ENCODE results near the gene UQCR11. TPM values are rescaled to one million over a fixed set of nuclear protein-coding genes. Genes with fewer than 3 reads are reported as not detected.
"Not testable (repeated sequence)": the region's sequence is repeated elsewhere in the genome, so short reads cannot be mapped to it uniquely, and the experiment has no call there.

Gene UQCR11
- total RNA-seq, 1 donor from 2014 or later = 195 TPM

- H3K9me3 Mint-ChIP-seq = no peaks in the 10 kb centered on the region
- intact Hi-C loops (cut with micrococcal nuclease) = no loop called here
- no peaks in the 10 kb centered on the region for H3K27me3 Mint-ChIP-seq
- DNase-seq = no peak
- H3K4me1 Mint-ChIP-seq = peaks cover 15% of the 10 kb centered on the region
- no peak overlapping the region for H3K27ac Mint-ChIP-seq
- peaks cover 29% of the 10 kb centered on the region for H3K36me3 Mint-ChIP-seq (ENCODE audit: low read depth)
- no peak overlapping the region for H3K4me3 Mint-ChIP-seq
Observed at GRCh38 chr19:1646659-1647453, 41.6 kb upstream of the UQCR11 start.

DNA sequence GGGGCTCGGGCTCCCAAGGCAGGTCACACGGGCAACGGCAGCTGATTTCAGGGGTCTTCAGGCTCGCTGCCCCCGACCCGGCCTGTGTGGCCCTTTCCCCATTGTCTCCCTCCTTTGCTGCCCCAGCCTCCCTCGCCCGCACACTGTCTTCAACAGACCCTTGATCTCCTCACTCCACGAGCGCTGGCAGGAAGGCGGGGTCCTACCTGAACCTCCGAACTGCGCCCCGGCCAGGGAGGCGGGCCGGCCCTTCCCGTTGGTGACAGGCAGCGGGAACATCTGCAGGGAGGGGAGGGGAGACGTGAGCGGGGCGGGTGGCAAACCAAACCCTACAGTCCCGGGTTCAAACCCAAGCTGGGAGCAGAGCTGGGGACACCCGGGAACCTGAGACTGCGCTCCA, 40.9 kb upstream of the UQCR11 start:
- Mint-ChIP-seq H3K27ac (no peak overlapping the region), H3K9me3 (no peaks in the 10 kb centered on the region), H3K27me3 (no peaks in the 10 kb centered on the region), H3K4me3 (no peak overlapping the region), H3K36me3 (ENCODE audit: low read depth) (peaks cover 28% of the 10 kb centered on the region), H3K4me1 (peaks cover 12% of the 10 kb centered on the region)
- intact Hi-C loops (cut with micrococcal nuclease) = no loop called here
- no peak for DNase-seq

DNA sequence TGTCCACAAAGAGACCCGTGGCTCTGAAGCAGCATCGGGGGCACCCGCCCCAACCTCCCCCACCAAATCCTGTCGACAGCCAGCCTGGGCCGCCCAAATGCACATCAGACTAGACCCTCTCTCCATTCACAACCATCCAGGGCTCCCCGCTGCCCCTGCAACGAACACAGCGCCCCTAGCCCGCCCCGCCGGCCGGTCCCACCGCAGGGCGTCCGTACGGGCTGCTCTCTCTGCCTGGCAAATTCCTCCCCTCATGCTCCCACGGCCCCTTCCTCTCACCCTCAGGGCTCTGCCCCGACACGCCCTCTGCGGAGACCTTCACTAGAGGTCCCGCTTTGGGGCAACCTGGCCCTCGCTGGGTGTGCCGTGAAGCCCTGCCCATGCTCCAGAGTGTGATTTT, 40.0 kb upstream of the UQCR11 start:
- Mint-ChIP-seq H3K27ac (no peak overlapping the region), H3K4me3 (no peak overlapping the region), H3K4me1 (peaks cover 6% of the 10 kb centered on the region), H3K27me3 (no peaks in the 10 kb centered on the region), H3K36me3 (ENCODE audit: low read depth) (peaks cover 24% of the 10 kb centered on the region), H3K9me3 (no peaks in the 10 kb centered on the region)
- intact Hi-C loops (cut with micrococcal nuclease) = no loop called here
- DNase-seq = no peak

GRCh38 chr19:1644070-1644469, 38.8 kb upstream of the UQCR11 start:
- H3K4me3 Mint-ChIP-seq = no peak overlapping the region
- peaks cover 3% of the 10 kb centered on the region for H3K4me1 Mint-ChIP-seq
- no peak for DNase-seq
- intact Hi-C loops (cut with micrococcal nuclease) = no loop called here
- H3K27me3 Mint-ChIP-seq = no peaks in the 10 kb centered on the region
- peaks cover 23% of the 10 kb centered on the region for H3K36me3 Mint-ChIP-seq (ENCODE audit: low read depth)
- H3K27ac Mint-ChIP-seq = no peak overlapping the region
- H3K9me3 Mint-ChIP-seq = no peaks in the 10 kb centered on the region

DNA sequence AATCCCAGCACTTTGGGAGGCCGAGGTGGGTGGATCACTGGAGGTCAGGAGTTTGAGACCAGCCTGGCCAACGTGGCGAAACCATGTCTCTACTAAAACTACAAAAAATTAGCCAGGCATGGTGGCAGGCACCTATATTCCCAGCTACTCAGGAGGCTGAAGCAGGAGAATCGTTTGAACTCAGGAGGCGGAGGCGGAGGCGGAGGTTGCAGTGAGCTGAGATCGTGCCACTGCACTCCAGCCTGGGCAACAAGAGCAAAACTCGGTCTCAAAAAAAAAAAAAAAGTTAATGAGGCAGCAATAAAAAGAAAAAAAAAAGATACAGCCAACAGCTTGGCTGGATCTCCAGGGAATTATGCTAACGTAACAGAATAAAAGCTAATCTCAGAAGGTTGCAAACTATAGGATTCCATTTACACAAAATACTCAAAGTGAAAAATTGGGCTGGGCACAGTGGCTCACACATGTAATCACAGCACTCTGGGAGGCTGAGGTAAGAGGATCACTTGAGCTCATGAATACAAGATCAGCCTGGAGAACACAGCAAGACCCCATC, 35.7 kb upstream of the UQCR11 start:
- H3K4me1 Mint-ChIP-seq; H3K4me3 Mint-ChIP-seq; H3K9me3 Mint-ChIP-seq; DNase-seq; H3K27ac Mint-ChIP-seq; intact Hi-C loops (cut with micrococcal nuclease); H3K27me3 Mint-ChIP-seq: not testable (repeated sequence)
- H3K36me3 Mint-ChIP-seq (ENCODE audit: low read depth) = peaks cover 32% of the 10 kb centered on the region

- intact Hi-C loops (cut with micrococcal nuclease) = no loop called here
- DNase-seq = no peak
- Mint-ChIP-seq H3K36me3 (ENCODE audit: low read depth) (peaks cover 32% of the 10 kb centered on the region), H3K4me3 (no peak overlapping the region), H3K4me1 (no peaks in the 10 kb centered on the region), H3K9me3 (no peaks in the 10 kb centered on the region), H3K27me3 (no peaks in the 10 kb centered on the region), H3K27ac (no peak overlapping the region)
Observed at GRCh38 chr19:1636325-1637236, 31.3 kb upstream of the UQCR11 start.

DNA sequence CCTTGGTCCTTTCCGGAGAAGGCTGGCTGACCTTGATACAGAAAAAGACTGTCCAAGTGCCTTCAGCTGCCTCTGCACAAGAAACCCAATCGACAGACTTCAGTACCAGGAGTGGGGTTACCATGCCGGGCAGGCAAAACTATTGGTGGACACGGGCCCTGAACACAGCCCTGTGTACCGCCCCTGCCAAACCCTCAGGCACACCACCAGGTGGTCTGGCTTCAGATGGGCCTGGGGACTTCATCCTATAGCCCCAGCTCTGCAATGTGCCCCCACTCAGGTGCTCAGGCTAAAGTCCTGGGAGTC, 29.6 kb upstream of the UQCR11 start:
- Mint-ChIP-seq H3K27ac (no peak overlapping the region), H3K4me1 (no peaks in the 10 kb centered on the region), H3K4me3 (no peak overlapping the region), H3K36me3 (ENCODE audit: low read depth) (peaks cover 30% of the 10 kb centered on the region), H3K27me3 (no peaks in the 10 kb centered on the region), H3K9me3 (no peaks in the 10 kb centered on the region)
- intact Hi-C loops (cut with micrococcal nuclease) = no loop called here
- no peak for DNase-seq

DNA sequence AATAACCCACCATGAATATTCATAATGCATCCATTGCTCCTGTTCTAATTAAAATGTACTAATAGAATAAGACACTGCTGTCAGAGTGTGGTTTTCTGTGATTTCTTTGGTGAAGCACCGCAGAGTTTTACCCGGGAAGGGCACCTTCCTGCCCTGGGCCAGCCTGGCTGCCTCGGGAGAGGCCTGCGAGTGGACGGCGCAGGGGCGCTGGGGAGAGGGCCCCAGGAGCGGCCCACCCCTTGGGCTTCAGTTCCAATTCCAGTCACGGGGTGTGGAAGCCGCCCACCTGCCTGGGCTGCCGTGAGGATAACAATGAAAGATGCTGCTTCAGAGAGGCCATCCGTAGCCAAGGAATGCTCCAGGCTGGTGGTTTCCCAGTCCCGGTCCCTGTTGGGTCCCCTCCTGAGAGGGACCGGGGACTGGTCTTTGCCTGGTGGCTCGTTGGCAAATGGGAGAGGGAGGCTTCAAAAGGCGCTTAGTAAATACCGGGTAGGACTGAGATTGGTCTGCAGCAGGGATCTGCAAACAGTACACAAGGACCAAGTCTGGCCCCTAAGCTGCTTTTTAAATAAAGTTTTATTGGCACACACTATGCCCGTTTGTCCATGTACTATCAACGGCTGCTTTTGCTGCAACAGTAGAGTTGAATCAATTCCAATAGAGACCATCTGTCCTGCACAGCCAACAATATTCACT, 29.1 kb upstream of the UQCR11 start:
- no peaks in the 10 kb centered on the region for H3K27me3 Mint-ChIP-seq
- no peaks in the 10 kb centered on the region for H3K9me3 Mint-ChIP-seq
- H3K4me3 Mint-ChIP-seq = no peak overlapping the region
- no peaks in the 10 kb centered on the region for H3K4me1 Mint-ChIP-seq
- DNase-seq = no peak
- H3K27ac Mint-ChIP-seq = no peak overlapping the region
- intact Hi-C loops (cut with micrococcal nuclease) = no loop called here
- peaks cover 26% of the 10 kb centered on the region for H3K36me3 Mint-ChIP-seq (ENCODE audit: low read depth)

- Mint-ChIP-seq H3K4me3 (no peak overlapping the region), H3K27me3 (no peaks in the 10 kb centered on the region), H3K4me1 (no peaks in the 10 kb centered on the region), H3K27ac (no peak overlapping the region), H3K36me3 (ENCODE audit: low read depth) (peaks cover 18% of the 10 kb centered on the region), H3K9me3 (no peaks in the 10 kb centered on the region)
- intact Hi-C loops (cut with micrococcal nuclease) = no loop called here
- DNase-seq = no peak
Observed at GRCh38 chr19:1633269-1633826, 28.1 kb upstream of the UQCR11 start.

GRCh38 chr19:1632462-1633268, 27.4 kb upstream of the UQCR11 start:
- intact Hi-C loops (cut with micrococcal nuclease) = no loop called here

GRCh38 chr19:1631557-1632100, 26.4 kb upstream of the UQCR11 start:
- Mint-ChIP-seq H3K4me3 (no peak overlapping the region), H3K36me3 (ENCODE audit: low read depth) (peaks cover 14% of the 10 kb centered on the region), H3K27me3 (no peaks in the 10 kb centered on the region), H3K27ac (no peak overlapping the region), H3K4me1 (no peaks in the 10 kb centered on the region), H3K9me3 (no peaks in the 10 kb centered on the region)
- intact Hi-C loops (cut with micrococcal nuclease) = no loop called here
- no peak for DNase-seq

More at GRCh38 chr19:1632462-1633268, 27.4 kb upstream of the UQCR11 start:
- Mint-ChIP-seq H3K4me3 (no peak overlapping the region), H3K27me3 (no peaks in the 10 kb centered on the region), H3K36me3 (ENCODE audit: low read depth) (peaks cover 14% of the 10 kb centered on the region), H3K4me1 (no peaks in the 10 kb centered on the region), H3K9me3 (no peaks in the 10 kb centered on the region), H3K27ac (peak overlapping the region; percentile 49)
- no peak for DNase-seq

GRCh38 chr19:1630811-1631210, 25.5 kb upstream of the UQCR11 start:
- H3K4me3 Mint-ChIP-seq = no peak overlapping the region
- no peak for DNase-seq
- no peaks in the 10 kb centered on the region for H3K9me3 Mint-ChIP-seq
- H3K27me3 Mint-ChIP-seq = no peaks in the 10 kb centered on the region
- no peak overlapping the region for H3K27ac Mint-ChIP-seq
- H3K4me1 Mint-ChIP-seq = no peaks in the 10 kb centered on the region
- intact Hi-C loops (cut with micrococcal nuclease) = no loop called here
- H3K36me3 Mint-ChIP-seq (ENCODE audit: low read depth) = peaks cover 13% of the 10 kb centered on the region

DNA sequence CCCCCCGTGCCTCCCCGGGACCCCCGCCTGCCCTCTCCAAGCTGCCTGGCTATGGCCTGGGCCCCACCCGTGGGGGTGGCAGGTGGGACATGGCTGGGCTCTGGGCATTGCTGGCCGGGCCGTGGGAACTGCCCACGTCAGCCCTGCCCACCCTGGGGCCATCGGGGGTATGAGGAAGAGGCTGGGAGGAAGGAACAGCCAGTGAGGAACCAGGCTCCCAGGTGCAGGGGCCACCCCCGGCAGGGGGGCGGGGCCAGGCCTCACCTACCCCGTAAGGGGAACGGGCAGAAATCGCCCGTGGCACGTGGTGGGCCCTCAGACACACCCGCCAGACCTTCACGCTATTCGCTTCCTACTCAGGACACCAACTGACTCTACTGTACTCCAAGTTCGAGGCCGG, 24.8 kb upstream of the UQCR11 start:
- Mint-ChIP-seq H3K27me3 (no peaks in the 10 kb centered on the region), H3K4me1 (no peaks in the 10 kb centered on the region), H3K36me3 (ENCODE audit: low read depth) (peaks cover 5% of the 10 kb centered on the region), H3K4me3 (no peak overlapping the region), H3K9me3 (no peaks in the 10 kb centered on the region), H3K27ac (no peak overlapping the region)
- no peak for DNase-seq
- intact Hi-C loops (cut with micrococcal nuclease) = no loop called here
